CD4-positive, alpha-beta T cell (primary cell): ENCODE results near the gene SNAP25. TPM values are rescaled to one million over a fixed set of nuclear protein-coding genes. Genes with fewer than 3 reads are reported as not detected.

Experiments used
- ATAC-seq: fragments of 200-7000 bp; cut with Tn5 transposase; one replicate; pipeline ENCODE4 v1.10.0; 2022; ENCODE audit warnings: mild to moderate bottlenecking; ENCODE audit not compliant: poor library complexity
- CTCF ChIA-PET: fragments of 350-600 bp; sonication (Branson Sonifier 250); formaldehyde crosslinking; loops from one replicate; lab custom pipeline; 2021; ENCODE audit warnings: antibody characterized with exemption, inconsistent platforms; lab: Charles Lee
- POLR2A ChIA-PET: fragments of 350-600 bp; sonication (Branson Sonifier 250); formaldehyde crosslinking; loops from one replicate; lab custom pipeline; 2021; ENCODE audit warnings: antibody characterized with exemption, inconsistent platforms; lab: Charles Lee
- DNase-seq, 14 experiments: peaks; one replicate each; pipeline ENCODE4 v3.0.0-alpha.2; 2013 to 2020; ENCODE audit warnings: mixed read lengths in 2 of 14
- H3K27ac ChIP-seq, 2 donors: one replicate each; pipeline versions ENCODE4 v1.5.1 to v1.7.0; 2013; ENCODE audit warnings: low read length in 2 of 2, low read depth in 1 of 2, mild to moderate bottlenecking in 1 of 2
- H3K27me3 ChIP-seq, 2 experiments: 1 replicate in 1 of 2; 2 replicates in 1 of 2; pipeline versions ENCODE4 v1.6.1 to v1.7.0; 2013; ENCODE audit warnings: low read length in 2 of 2, control low read depth in 1 of 2, mild to moderate bottlenecking in 1 of 2, moderate library complexity in 1 of 2; ENCODE audit not compliant: insufficient read depth in 2 of 2, control insufficient read depth in 1 of 2
- H3K36me3 ChIP-seq: one replicate; pipeline ENCODE4 v1.6.1; 2013; ENCODE audit warnings: low read length, control low read depth; ENCODE audit not compliant: insufficient read depth
- H3K4me1 ChIP-seq: one replicate; pipeline ENCODE4 v1.6.1; 2013; ENCODE audit warnings: low read length, control low read depth; ENCODE audit not compliant: insufficient read depth
- H3K4me3 ChIP-seq: one replicate; pipeline ENCODE4 v1.5.1; 2013; ENCODE audit warnings: mild to moderate bottlenecking, low read length, moderate library complexity
- H3K9me3 ChIP-seq, 2 experiments: 1 replicate in 1 of 2; 2 replicates in 1 of 2; pipeline versions ENCODE4 v1.6.1 to v1.7.0; 2013; ENCODE audit warnings: low read length in 2 of 2, mild to moderate bottlenecking in 2 of 2, control low read depth in 1 of 2, moderate library complexity in 1 of 2; ENCODE audit not compliant: control insufficient read depth in 1 of 2, insufficient read depth in 1 of 2
- H3K27ac Mint-ChIP-seq: one replicate; pipeline ENCODE4 v1.8.0; 2020; ENCODE audit warnings: mixed read lengths
- H3K27me3 Mint-ChIP-seq: one replicate; pipeline ENCODE4 v1.8.0; 2021; ENCODE audit warnings: mixed read lengths
- H3K36me3 Mint-ChIP-seq: one replicate; pipeline ENCODE4 v1.8.0; 2021; ENCODE audit warnings: low read depth, mixed read lengths
- H3K4me1 Mint-ChIP-seq: one replicate; pipeline ENCODE4 v1.8.0; 2021; ENCODE audit warnings: low read depth, mixed read lengths
- H3K4me3 Mint-ChIP-seq: one replicate; pipeline ENCODE4 v1.8.0; 2020; ENCODE audit warnings: mild to moderate bottlenecking, mixed read lengths
- H3K9me3 Mint-ChIP-seq: one replicate; pipeline ENCODE4 v1.8.0; 2020; ENCODE audit warnings: mixed read lengths
- intact Hi-C, 2 experiments: fragments of 100-400 bp; cut with DNase I in 1 of 2; cut with micrococcal nuclease in 1 of 2; formaldehyde crosslinking; loops; one replicate each; pipeline versions ENCODE4 v1.15.1 to v1.9.0; 2023 to 2025; cut with DNase I, micrococcal nuclease
- total RNA-seq, 174 experiments: library from RNA in 2 of 174; stranded (reverse) in 2 of 174; gene quantifications; one replicate each; pipeline ENCODE4 v1.2.3 and lab custom pipeline; 2021 to 2026
- TF ChIP-seq, protein P1 (sequence below): fragments of 200-600 bp; IDR thresholded peaks from one replicate; pipeline ENCODE4 v1.8.0; 2022; ENCODE audit warnings: antibody characterized with exemption, mild to moderate bottlenecking

Gene SNAP25
- total RNA-seq, 2 experiments from 2014 or later = not detected

GRCh38 chr20:10242166-10242565, 23.5 kb downstream of the SNAP25 start:
- peaks cover 6% of the 10 kb centered on the region for H3K27me3 Mint-ChIP-seq
- H3K27ac Mint-ChIP-seq = no peak overlapping the region
- H3K36me3 Mint-ChIP-seq = no peaks in the 10 kb centered on the region
- Histone ChIP-seq H3K4me3 (no peak overlapping the region), H3K9me3 (no peaks in the 10 kb centered on the region), H3K27me3 (no peaks in the 10 kb centered on the region), H3K4me1 (no peaks in the 10 kb centered on the region), H3K36me3 (no peaks in the 10 kb centered on the region), H3K27ac (no peak overlapping the region)
- ChIA-PET CTCF (no interaction called here), POLR2A (no interaction called here)
- intact Hi-C loops = no loop called here
- no peaks in the 10 kb centered on the region for H3K9me3 Mint-ChIP-seq
- ATAC-seq = no peak
- no peak overlapping the region for H3K4me3 Mint-ChIP-seq
- no peak for DNase-seq
- TF ChIP-seq, protein P1, sequence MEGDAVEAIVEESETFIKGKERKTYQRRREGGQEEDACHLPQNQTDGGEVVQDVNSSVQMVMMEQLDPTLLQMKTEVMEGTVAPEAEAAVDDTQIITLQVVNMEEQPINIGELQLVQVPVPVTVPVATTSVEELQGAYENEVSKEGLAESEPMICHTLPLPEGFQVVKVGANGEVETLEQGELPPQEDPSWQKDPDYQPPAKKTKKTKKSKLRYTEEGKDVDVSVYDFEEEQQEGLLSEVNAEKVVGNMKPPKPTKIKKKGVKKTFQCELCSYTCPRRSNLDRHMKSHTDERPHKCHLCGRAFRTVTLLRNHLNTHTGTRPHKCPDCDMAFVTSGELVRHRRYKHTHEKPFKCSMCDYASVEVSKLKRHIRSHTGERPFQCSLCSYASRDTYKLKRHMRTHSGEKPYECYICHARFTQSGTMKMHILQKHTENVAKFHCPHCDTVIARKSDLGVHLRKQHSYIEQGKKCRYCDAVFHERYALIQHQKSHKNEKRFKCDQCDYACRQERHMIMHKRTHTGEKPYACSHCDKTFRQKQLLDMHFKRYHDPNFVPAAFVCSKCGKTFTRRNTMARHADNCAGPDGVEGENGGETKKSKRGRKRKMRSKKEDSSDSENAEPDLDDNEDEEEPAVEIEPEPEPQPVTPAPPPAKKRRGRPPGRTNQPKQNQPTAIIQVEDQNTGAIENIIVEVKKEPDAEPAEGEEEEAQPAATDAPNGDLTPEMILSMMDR = no peak
- H3K4me1 Mint-ChIP-seq = no peaks in the 10 kb centered on the region

DNA sequence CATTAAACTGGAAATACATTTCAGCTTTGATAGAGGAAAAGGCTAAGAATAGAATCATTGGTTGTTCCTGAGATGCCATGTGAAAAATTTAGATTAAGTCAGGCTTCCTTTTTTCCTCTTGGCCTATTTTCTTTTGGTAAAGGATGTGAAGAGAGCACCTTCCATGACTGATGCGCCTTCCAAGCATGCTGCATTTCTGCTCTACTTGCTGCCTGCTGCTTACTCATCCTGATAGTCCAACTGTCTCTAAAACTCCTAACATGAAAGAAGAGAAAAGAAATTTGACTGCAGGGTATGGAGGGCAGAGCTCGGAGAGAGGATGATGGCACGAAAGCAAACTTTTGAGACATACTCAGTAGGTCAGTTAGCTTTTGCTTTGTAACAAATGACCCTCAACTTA, 28.8 kb downstream of the SNAP25 start:
- Histone ChIP-seq H3K36me3 (no peaks in the 10 kb centered on the region), H3K4me3 (no peak overlapping the region), H3K9me3 (no peaks in the 10 kb centered on the region), H3K4me1 (no peaks in the 10 kb centered on the region), H3K27ac (no peak overlapping the region), H3K27me3 (no peaks in the 10 kb centered on the region)
- intact Hi-C loops = no loop called here
- ChIA-PET POLR2A (no interaction called here), CTCF (no interaction called here)
- DNase-seq = no peak
- Mint-ChIP-seq H3K9me3 (no peaks in the 10 kb centered on the region), H3K36me3 (no peaks in the 10 kb centered on the region), H3K27ac (no peak overlapping the region), H3K4me3 (no peak overlapping the region), H3K27me3 (peaks cover 6% of the 10 kb centered on the region), H3K4me1 (no peaks in the 10 kb centered on the region)
- TF ChIP-seq, protein P1 = no peak
- no peak for ATAC-seq

DNA sequence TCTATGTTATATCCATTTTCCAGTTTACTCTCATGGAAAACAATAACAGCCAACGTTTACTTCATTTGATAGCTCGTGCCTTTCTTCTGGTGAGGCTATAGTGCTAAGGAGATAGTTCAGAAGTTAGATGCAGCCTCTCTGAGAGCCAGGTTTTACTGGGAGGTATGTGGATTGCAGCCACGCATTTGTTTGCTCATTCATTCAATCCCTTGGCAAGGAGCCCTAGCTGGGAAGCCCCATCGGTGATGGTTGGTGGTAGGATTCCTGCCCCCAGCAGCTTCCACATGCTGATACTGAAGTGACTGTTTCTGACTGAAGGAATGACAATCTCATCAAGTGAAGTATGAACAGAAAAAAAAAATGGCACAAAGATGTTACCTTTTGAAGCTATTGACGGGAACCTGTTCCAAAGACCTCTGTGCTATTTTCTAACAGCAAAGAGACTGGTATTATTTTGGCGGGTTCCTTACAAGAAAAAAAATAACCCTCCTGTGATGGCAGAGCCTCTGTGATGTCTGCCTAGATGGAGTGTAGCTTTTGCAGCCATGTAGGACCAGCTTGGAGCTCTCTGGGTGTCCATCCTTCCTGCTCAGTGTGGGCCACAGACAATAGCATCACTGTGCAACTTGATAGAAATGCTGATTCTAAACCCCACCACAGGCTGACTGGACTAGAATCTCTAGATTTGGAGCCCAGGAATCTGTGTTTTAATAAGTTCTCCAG, 30.6 kb downstream of the SNAP25 start:
- ChIA-PET CTCF (no interaction called here), POLR2A (no interaction called here)
- intact Hi-C loops = no loop called here
- Mint-ChIP-seq H3K27me3 (peaks cover 7% of the 10 kb centered on the region), H3K4me1 (no peaks in the 10 kb centered on the region), H3K27ac (no peak overlapping the region), H3K36me3 (no peaks in the 10 kb centered on the region), H3K4me3 (no peak overlapping the region), H3K9me3 (no peaks in the 10 kb centered on the region)
- H3K4me1 ChIP-seq = no peaks in the 10 kb centered on the region
- no peaks in the 10 kb centered on the region for H3K36me3 ChIP-seq
- no peaks in the 10 kb centered on the region for H3K27me3 ChIP-seq
- ATAC-seq = no peak
- no peaks in the 10 kb centered on the region for H3K9me3 ChIP-seq
- DNase-seq = no peak
- H3K27ac ChIP-seq = no peak overlapping the region
- no peak overlapping the region for H3K4me3 ChIP-seq
- TF ChIP-seq, protein P1 = no peak
